Measurements from ENCODE around the gene TTLL8.

Gene TTLL8

GRCh38 chr22:50004918-50005317 is 53.2 kb downstream of the TTLL8 start:
- POLR2A ChIA-PET = no interaction called here
- no peak for TF ChIP-seq CTCF (IDR thresholded peaks at IDR 0.05; ENCODE audit: control extremely low read depth, extremely low read depth, low read depth, missing control alignments)
- CTCF ChIA-PET = interaction anchor here (1.0 to 4.9 kb wide), 5 partner anchors 11 to 75 kb away, joined by 3 to 30 read pairs (median 5); no protein-coding TSS in a partner anchor
- DNase-seq (ENCODE audit: extremely low spot score) = no peak

GRCh38 chr22:50002791-50003190 is 55.3 kb downstream of the TTLL8 start:
- DNase-seq (ENCODE audit: extremely low spot score) = no peak
- POLR2A ChIA-PET = no interaction called here
- CTCF ChIA-PET = interaction anchor here (0.9 to 2.1 kb wide), 2 partner anchors 9 to 28 kb away, joined by 4 to 9 read pairs; no protein-coding TSS in a partner anchor
- no peak for TF ChIP-seq CTCF (IDR thresholded peaks at IDR 0.05; ENCODE audit: control extremely low read depth, extremely low read depth, low read depth, missing control alignments)

- ChIA-PET CTCF (interaction anchor here (1.8 to 2.1 kb wide), 2 partner anchors 8 to 71 kb away, joined by 8 to 9 read pairs; no protein-coding TSS in a partner anchor), POLR2A (no interaction called here)
- no peak for DNase-seq (ENCODE audit: extremely low spot score)
- TF ChIP-seq CTCF (IDR thresholded peaks at IDR 0.05; ENCODE audit: control extremely low read depth, extremely low read depth, low read depth, missing control alignments) = no peak
These were observed 56.5 kb downstream of the TTLL8 start for GRCh38 chr22:50001388-50002231.

- POLR2A ChIA-PET = no interaction called here
- no peak for DNase-seq (ENCODE audit: extremely low spot score)
- CTCF ChIA-PET = interaction anchor here (1.8 to 2.1 kb wide), 2 partner anchors 7 to 70 kb away, joined by 8 to 9 read pairs; no protein-coding TSS in a partner anchor
- TF ChIP-seq CTCF (IDR thresholded peaks at IDR 0.05; ENCODE audit: control extremely low read depth, extremely low read depth, low read depth, missing control alignments) = no peak
These were observed 57.3 kb downstream of the TTLL8 start for GRCh38 chr22:50000587-50001387.

GRCh38 chr22:49999946-50000586 is 58.0 kb downstream of the TTLL8 start:
- ChIA-PET POLR2A (no interaction called here), CTCF (interaction anchor here (0.8 to 1.8 kb wide), 2 partner anchors 30 to 70 kb away, joined by 3 to 8 read pairs; no protein-coding TSS in a partner anchor)
- TF ChIP-seq CTCF (IDR thresholded peaks at IDR 0.05; ENCODE audit: control extremely low read depth, extremely low read depth, low read depth, missing control alignments) = no peak
- no peak for DNase-seq (ENCODE audit: extremely low spot score)

All from GM10248 (cell line).